ENCODE measurements around the gene S1PR3. TPM values are rescaled to one million over a fixed set of nuclear protein-coding genes. Genes with fewer than 3 reads are reported as not detected.

S1PR3 gene
- total RNA-seq, 2 experiments from 2014 or later, result 0.31 to 0.33 TPM

DNA sequence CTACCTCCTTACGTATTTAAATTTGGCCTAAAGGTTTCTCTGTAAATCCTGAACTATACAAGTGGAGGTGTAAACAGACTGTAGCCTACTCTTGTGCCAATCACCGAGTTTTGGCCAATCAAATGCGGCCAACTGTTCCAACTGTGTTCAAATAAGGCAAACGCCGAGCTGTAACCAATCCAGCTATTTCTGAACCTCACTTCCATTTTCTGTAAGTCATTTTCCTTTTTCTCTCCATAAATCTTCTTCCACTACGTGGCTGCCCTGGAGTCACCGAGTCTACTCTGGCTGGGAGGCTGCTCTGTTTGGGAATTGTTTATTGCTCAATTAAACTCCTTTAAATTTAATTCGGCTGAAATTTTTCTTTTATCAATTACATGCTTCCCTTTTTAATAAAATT, 58.4 kb downstream of the S1PR3 start:
- Histone ChIP-seq H3K4me1 (ENCODE audit: insufficient read depth, low read length) (no peaks in the 10 kb centered on the region), H3K4me3 (ENCODE audit: low read length) (no peak overlapping the region), H3K27ac (ENCODE audit: low read depth in 1 of 2, low read length in 2 of 2) (no peak overlapping the region), H3K36me3 (ENCODE audit: insufficient read depth, low read length) (no peaks in the 10 kb centered on the region), H3K9me3 (ENCODE audit: control insufficient read depth in 1 of 2, insufficient read depth in 1 of 2, low read length in 2 of 2) (no peaks in the 10 kb centered on the region), H3K27me3 (ENCODE audit: control insufficient read depth in 1 of 2, insufficient read depth in 2 of 2, low read length in 2 of 2) (peaks cover 0 to 10% of the 10 kb centered on the region in 2 experiments)
- peaks cover 32% of the 10 kb centered on the region for H3K27me3 Mint-ChIP-seq
- no peaks in the 10 kb centered on the region for H3K36me3 Mint-ChIP-seq (ENCODE audit: low read depth)
- no peak overlapping the region for H3K27ac Mint-ChIP-seq
- intact Hi-C loops (cut with DNase I, micrococcal nuclease), result no loop called here
- TF ChIP-seq, protein P1, sequence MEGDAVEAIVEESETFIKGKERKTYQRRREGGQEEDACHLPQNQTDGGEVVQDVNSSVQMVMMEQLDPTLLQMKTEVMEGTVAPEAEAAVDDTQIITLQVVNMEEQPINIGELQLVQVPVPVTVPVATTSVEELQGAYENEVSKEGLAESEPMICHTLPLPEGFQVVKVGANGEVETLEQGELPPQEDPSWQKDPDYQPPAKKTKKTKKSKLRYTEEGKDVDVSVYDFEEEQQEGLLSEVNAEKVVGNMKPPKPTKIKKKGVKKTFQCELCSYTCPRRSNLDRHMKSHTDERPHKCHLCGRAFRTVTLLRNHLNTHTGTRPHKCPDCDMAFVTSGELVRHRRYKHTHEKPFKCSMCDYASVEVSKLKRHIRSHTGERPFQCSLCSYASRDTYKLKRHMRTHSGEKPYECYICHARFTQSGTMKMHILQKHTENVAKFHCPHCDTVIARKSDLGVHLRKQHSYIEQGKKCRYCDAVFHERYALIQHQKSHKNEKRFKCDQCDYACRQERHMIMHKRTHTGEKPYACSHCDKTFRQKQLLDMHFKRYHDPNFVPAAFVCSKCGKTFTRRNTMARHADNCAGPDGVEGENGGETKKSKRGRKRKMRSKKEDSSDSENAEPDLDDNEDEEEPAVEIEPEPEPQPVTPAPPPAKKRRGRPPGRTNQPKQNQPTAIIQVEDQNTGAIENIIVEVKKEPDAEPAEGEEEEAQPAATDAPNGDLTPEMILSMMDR (IDR thresholded peaks at IDR 0.05), result no peak
- ATAC-seq (ENCODE audit: poor library complexity), result no peak
- no peaks in the 10 kb centered on the region for H3K4me1 Mint-ChIP-seq (ENCODE audit: low read depth)
- CTCF ChIA-PET, result no interaction called here
- no peak overlapping the region for H3K4me3 Mint-ChIP-seq
- no peak for DNase-seq
- POLR2A ChIA-PET, result no interaction called here
- H3K9me3 Mint-ChIP-seq, result no peaks in the 10 kb centered on the region

DNA sequence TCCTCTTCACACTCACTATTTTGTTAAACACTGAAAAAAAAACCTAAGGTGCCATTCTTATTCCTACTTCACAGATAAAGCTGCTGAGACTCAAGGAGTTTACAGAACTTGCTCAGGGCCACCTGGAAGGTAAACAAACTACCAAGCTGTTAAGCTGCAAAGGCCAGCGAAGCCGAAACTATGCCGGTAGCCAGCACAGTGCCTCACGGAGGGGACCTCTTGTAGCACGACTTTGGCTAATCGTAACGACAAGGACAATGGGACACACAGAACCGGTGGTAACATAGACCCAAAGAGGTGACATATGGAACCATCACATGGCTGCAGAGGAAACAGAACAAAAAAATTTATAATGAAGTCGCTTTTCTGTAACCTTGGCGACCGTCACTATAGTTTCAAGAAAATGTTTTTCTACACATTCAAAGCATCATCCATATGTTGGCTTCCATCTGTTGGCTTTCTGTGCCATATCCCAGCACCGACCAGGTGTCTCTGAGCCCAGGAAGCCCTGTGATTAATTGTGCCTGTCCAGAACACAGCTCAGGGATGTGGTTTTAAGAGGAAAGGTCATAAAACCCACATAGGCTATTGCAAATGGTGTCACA, 60.3 kb downstream of the S1PR3 start:
- no peaks in the 10 kb centered on the region for H3K4me1 ChIP-seq (ENCODE audit: insufficient read depth, low read length)
- intact Hi-C loops (cut with DNase I, micrococcal nuclease), result no loop called here
- TF ChIP-seq, protein P1 (IDR thresholded peaks at IDR 0.05), result no peak
- H3K9me3 ChIP-seq (ENCODE audit: control insufficient read depth in 1 of 2, insufficient read depth in 1 of 2, low read length in 2 of 2), result peaks cover 0 to 2% of the 10 kb centered on the region in 2 experiments
- POLR2A ChIA-PET, result no interaction called here
- CTCF ChIA-PET, result no interaction called here
- no peak for DNase-seq
- no peak overlapping the region for H3K27ac ChIP-seq (ENCODE audit: low read depth in 1 of 2, low read length in 2 of 2)
- ATAC-seq (ENCODE audit: poor library complexity), result no peak
- H3K36me3 ChIP-seq (ENCODE audit: insufficient read depth, low read length), result no peaks in the 10 kb centered on the region
- H3K27me3 ChIP-seq (ENCODE audit: control insufficient read depth in 1 of 2, insufficient read depth in 2 of 2, low read length in 2 of 2), result peaks cover 2 to 5% of the 10 kb centered on the region in 2 experiments
- Mint-ChIP-seq H3K4me1 (ENCODE audit: low read depth) (no peaks in the 10 kb centered on the region), H3K9me3 (no peaks in the 10 kb centered on the region), H3K4me3 (no peak overlapping the region), H3K36me3 (ENCODE audit: low read depth) (no peaks in the 10 kb centered on the region), H3K27me3 (peaks cover 29% of the 10 kb centered on the region), H3K27ac (no peak overlapping the region)
- H3K4me3 ChIP-seq (ENCODE audit: low read length), result no peak overlapping the region

DNA sequence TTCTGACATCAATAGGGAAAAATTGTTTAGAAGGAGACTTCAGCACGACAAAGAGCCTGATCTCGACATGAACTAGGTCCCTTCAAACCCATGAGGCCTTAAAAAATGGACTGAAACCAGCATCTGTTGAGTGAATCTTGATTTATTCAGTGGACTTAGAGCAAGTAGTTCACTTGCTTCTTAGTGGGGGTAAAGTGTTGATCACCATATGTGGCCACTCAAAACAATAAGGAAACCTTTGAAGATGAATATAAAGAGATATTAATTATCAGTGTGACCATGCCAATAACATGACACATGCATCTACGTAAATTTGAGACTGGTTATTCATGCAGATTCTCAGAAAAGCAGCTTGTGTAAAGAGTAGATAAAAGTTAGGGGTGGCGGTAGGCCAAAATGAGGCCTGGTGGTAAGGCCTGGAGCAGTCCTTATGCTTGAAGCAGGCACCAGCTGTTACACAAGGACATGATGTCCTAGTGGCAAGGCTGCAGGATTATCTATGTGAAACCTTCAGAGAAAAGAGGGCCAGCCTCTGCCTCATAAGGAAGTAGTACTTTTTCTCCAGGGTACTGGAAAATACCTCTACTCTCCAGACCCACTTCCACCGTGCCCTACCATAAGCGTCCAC, 61.3 kb downstream of the S1PR3 start:
- ATAC-seq (ENCODE audit: poor library complexity) (no peak), DNase-seq (no peak)
- Histone ChIP-seq H3K4me3 (ENCODE audit: low read length) (no peak overlapping the region), H3K4me1 (ENCODE audit: insufficient read depth, low read length) (no peaks in the 10 kb centered on the region), H3K27ac (ENCODE audit: low read depth in 1 of 2, low read length in 2 of 2) (no peak overlapping the region), H3K36me3 (ENCODE audit: insufficient read depth, low read length) (no peaks in the 10 kb centered on the region), H3K9me3 (ENCODE audit: control insufficient read depth in 1 of 2, insufficient read depth in 1 of 2, low read length in 2 of 2) (peaks cover 0 to 5% of the 10 kb centered on the region in 2 experiments), H3K27me3 (ENCODE audit: control insufficient read depth in 1 of 2, insufficient read depth in 2 of 2, low read length in 2 of 2) (peaks cover 0 to 2% of the 10 kb centered on the region in 2 experiments)
- Mint-ChIP-seq H3K27ac (no peak overlapping the region), H3K27me3 (peaks cover 22% of the 10 kb centered on the region), H3K4me3 (no peak overlapping the region), H3K36me3 (ENCODE audit: low read depth) (no peaks in the 10 kb centered on the region), H3K9me3 (no peaks in the 10 kb centered on the region), H3K4me1 (ENCODE audit: low read depth) (no peaks in the 10 kb centered on the region)
- CTCF ChIA-PET, result no interaction called here
- TF ChIP-seq, protein P1 (IDR thresholded peaks at IDR 0.05), result no peak
- POLR2A ChIA-PET, result no interaction called here
- intact Hi-C loops (cut with DNase I, micrococcal nuclease), result no loop called here
